ENCODE measurements around the gene ADARB1.

DNA sequence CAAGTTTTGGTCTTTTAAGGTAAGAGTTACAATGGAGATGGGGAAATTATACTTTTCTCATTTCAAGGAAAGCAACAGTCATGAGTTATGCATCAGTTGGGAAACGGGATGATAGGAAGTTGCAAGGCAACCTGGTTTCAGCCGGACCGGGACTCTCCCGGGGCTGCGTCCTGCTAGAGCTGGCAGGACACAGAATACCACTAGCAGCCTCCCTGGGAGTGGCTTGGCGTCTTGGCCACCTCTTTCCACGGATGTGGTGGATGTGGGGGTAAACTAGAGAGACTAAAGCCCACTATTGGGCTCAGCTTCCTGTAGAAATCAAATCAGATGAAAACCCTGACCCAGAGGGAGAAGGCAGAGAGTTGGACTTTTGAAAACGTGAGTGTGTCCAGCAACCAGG is 71.9 kb downstream of the ADARB1 start:
- TF ChIP-seq, protein P1, sequence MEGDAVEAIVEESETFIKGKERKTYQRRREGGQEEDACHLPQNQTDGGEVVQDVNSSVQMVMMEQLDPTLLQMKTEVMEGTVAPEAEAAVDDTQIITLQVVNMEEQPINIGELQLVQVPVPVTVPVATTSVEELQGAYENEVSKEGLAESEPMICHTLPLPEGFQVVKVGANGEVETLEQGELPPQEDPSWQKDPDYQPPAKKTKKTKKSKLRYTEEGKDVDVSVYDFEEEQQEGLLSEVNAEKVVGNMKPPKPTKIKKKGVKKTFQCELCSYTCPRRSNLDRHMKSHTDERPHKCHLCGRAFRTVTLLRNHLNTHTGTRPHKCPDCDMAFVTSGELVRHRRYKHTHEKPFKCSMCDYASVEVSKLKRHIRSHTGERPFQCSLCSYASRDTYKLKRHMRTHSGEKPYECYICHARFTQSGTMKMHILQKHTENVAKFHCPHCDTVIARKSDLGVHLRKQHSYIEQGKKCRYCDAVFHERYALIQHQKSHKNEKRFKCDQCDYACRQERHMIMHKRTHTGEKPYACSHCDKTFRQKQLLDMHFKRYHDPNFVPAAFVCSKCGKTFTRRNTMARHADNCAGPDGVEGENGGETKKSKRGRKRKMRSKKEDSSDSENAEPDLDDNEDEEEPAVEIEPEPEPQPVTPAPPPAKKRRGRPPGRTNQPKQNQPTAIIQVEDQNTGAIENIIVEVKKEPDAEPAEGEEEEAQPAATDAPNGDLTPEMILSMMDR (IDR thresholded peaks at IDR 0.05), result no peak
- no peak for TF ChIP-seq EP300 (IDR thresholded peaks at IDR 0.05)

Data from ovary (tissue), 3 donors.